ENCODE measurements around the gene TENM4. TPM values are rescaled to one million over a fixed set of nuclear protein-coding genes. Genes with fewer than 3 reads are reported as not detected.

The TENM4 gene
- polyA plus RNA-seq, 1 of the 3 experiments (the other 2 are of a cell fraction) = 16.7 TPM

DNA sequence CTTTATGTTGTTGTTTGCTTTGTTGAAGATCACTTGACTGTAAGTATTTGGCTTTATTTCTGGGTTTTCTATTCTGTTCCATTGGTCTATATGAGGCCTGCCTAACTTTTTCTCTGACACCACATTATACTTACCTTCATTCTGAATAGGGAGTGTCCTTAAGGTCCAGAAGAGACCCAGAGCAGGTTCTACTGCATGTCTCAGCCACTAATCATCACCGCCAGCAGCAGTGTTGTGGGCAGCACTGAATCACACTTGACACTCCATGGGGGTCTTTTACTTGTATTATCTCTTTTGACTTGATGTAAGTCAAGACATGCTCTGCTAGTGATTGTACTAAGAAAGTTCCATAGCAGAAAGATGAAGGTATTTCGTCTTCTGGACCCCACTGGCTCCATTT, 274.9 kb downstream of the TENM4 start:
- Histone ChIP-seq H3K27me3 (ENCODE audit: insufficient read depth) (no peaks in the 10 kb centered on the region), H3K79me2 (ENCODE audit: insufficient read depth) (no peaks in the 10 kb centered on the region), H3K9me2 (no peaks in the 10 kb centered on the region), H3K9me3 (no peaks in the 10 kb centered on the region), H3K27ac (ENCODE audit: low read depth in 2 of 2, low read length in 1 of 2) (no peak overlapping the region), H3K4me1 (ENCODE audit: control insufficient read depth in 1 of 2, insufficient read depth in 2 of 2, low read depth in 1 of 2, low read length in 1 of 2) (peaks cover 0 to 2% of the 10 kb centered on the region in 2 experiments; a peak in 1 of 4 replicates), H3F3A (replicated peaks; ENCODE audit: insufficient read depth) (peaks cover 11% of the 10 kb centered on the region), H4K20me1 (ENCODE audit: insufficient read depth) (no peaks in the 10 kb centered on the region), H3K36me3 (replicated peaks in 1 of 2; ENCODE audit: control insufficient read depth in 1 of 2, insufficient read depth in 2 of 2, low read length in 1 of 2) (no peaks in the 10 kb centered on the region), H3K9ac (no peak overlapping the region), H3K4me2 (no peak overlapping the region), H2AFZ (ENCODE audit: low read depth) (no peak overlapping the region), H3K4me3 (ENCODE audit: low read depth in 2 of 2, low read length in 1 of 2) (no peak overlapping the region)
- no peak for DNase-seq
- 69% methylated on average over 2 of the region's 2 CpGs for WGBS (ENCODE audit: low lambda C conversion rate)
- CTCF ChIA-PET = no interaction called here
- TF ChIP-seq, protein P1, sequence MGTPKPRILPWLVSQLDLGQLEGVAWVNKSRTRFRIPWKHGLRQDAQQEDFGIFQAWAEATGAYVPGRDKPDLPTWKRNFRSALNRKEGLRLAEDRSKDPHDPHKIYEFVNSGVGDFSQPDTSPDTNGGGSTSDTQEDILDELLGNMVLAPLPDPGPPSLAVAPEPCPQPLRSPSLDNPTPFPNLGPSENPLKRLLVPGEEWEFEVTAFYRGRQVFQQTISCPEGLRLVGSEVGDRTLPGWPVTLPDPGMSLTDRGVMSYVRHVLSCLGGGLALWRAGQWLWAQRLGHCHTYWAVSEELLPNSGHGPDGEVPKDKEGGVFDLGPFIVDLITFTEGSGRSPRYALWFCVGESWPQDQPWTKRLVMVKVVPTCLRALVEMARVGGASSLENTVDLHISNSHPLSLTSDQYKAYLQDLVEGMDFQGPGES (IDR thresholded peaks at IDR 0.05; ENCODE audit: low read depth, low read length) = no peak
- TF ChIP-seq RCOR1 (IDR thresholded peaks at IDR 0.05; ENCODE audit: low read length) = no peak
- TF ChIP-seq FOXJ3 (CRISPR knock-in tag; IDR thresholded peaks at IDR 0.05) = no peak
- no peak for TF ChIP-seq USF2 (IDR thresholded peaks at IDR 0.05; ENCODE audit: borderline replicate concordance, low read depth, low read length)
- TF ChIP-seq SIN3A (IDR thresholded peaks at IDR 0.05; ENCODE audit: borderline replicate concordance, low read depth, low read length) = no peak
- TF ChIP-seq CHD2 (IDR thresholded peaks at IDR 0.05; ENCODE audit: low read length, partially characterized antibody) = no peak
- no peak for TF ChIP-seq YY1 (IDR thresholded peaks at IDR 0.05; ENCODE audit: low read depth)
- TF ChIP-seq PBX3 (IDR thresholded peaks at IDR 0.05) = no peak
- TF ChIP-seq NRF1 (IDR thresholded peaks at IDR 0.05; ENCODE audit: low read depth, low read length) = no peak
- no peak for TF ChIP-seq EZH2phosphoT487 (IDR thresholded peaks at IDR 0.05; ENCODE audit: borderline replicate concordance, low read depth)
- TF ChIP-seq EP300 (IDR thresholded peaks at IDR 0.05; ENCODE audit: borderline replicate concordance in 1 of 2, low read depth in 1 of 2, low read length in 1 of 2) = no peak
- no peak for TF ChIP-seq GABPA (IDR thresholded peaks at IDR 0.05; ENCODE audit: low read depth)
- no peak for TF ChIP-seq ELF1 (IDR thresholded peaks at IDR 0.05)
- TF ChIP-seq SMC3 (IDR thresholded peaks at IDR 0.05; ENCODE audit: low read depth, low read length) = no peak
- TF ChIP-seq JUND (IDR thresholded peaks at IDR 0.05) = no peak
- no peak for TF ChIP-seq GATA2 (CRISPR knock-in tag; IDR thresholded peaks at IDR 0.05)
- TF ChIP-seq FOXM1 (IDR thresholded peaks at IDR 0.05; ENCODE audit: low read depth) = no peak
- TF ChIP-seq, protein P2, sequence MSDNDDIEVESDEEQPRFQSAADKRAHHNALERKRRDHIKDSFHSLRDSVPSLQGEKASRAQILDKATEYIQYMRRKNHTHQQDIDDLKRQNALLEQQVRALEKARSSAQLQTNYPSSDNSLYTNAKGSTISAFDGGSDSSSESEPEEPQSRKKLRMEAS (IDR thresholded peaks at IDR 0.05; ENCODE audit: low read depth) = no peak
- no peak for TF ChIP-seq TEAD4 (IDR thresholded peaks at IDR 0.05; ENCODE audit: borderline replicate concordance, insufficient read depth)
- POLR2A ChIA-PET = no interaction called here

Data from SK-N-SH (cell line).